AG09319 (cell line): ENCODE measurements around the gene NOL12.

Source experiments
- DNase-seq: peaks from one replicate; pipeline ENCODE4 v3.0.0-alpha.2; 2010; ENCODE audit warnings: low read depth; ENCODE audit errors: extremely low read depth
- CTCF ChIP-seq: IDR thresholded peaks from 2 replicates; pipeline ENCODE4 v1.5.1; 2011; ENCODE audit warnings: low read depth, mild to moderate bottlenecking, inconsistent platforms, low read length, moderate library complexity

The NOL12 gene

GRCh38 chr22:37657590-37658132 lies 28.5 kb upstream of the NOL12 start:
- no peak for TF ChIP-seq CTCF
- no peak for DNase-seq

GRCh38 chr22:37658133-37659065 lies 27.7 kb upstream of the NOL12 start, which contains the start of gene PDXP:
Gene PDXP, plus strand, starts transcription at chr22:37658723. Its CDS starts 60 bp downstream, at chr22:37658783.
- peak; percentile 100 for DNase-seq

GRCh38 chr22:37659066-37659896 lies 26.9 kb upstream of the NOL12 start:
- no peak for DNase-seq
- TF ChIP-seq CTCF, result no peak

More at GRCh38 chr22:37658133-37659065, 27.7 kb upstream of the NOL12 start, which contains the start of gene PDXP:
- no peak for TF ChIP-seq CTCF

- DNase-seq, result no peak
- no peak for TF ChIP-seq CTCF
Measured at GRCh38 chr22:37659897-37660708, 26.0 kb upstream of the NOL12 start.

GRCh38 chr22:37660709-37661045 lies 25.5 kb upstream of the NOL12 start:
- no peak for TF ChIP-seq CTCF
- DNase-seq, result no peak

- no peak for DNase-seq
- peak; percentile 68 for TF ChIP-seq CTCF
Measured at GRCh38 chr22:37661160-37661924, 24.8 kb upstream of the NOL12 start.
